Esophagus (tissue), 2 donors: ENCODE measurements around the gene ZFPL1. TPM values are rescaled to one million over a fixed set of nuclear protein-coding genes. Genes with fewer than 3 reads are reported as not detected.

Experiments
- H3K27ac ChIP-seq, 2 donors: one replicate each; pipeline ENCODE4 v1.5.1; 2013; ENCODE audit warnings: low read depth in 2 of 2, mild to moderate bottlenecking in 2 of 2, inconsistent platforms in 1 of 2, low read length in 1 of 2, moderate library complexity in 1 of 2
- H3K27me3 ChIP-seq, 2 donors: one replicate each; pipeline ENCODE4 v1.6.1; 2013; ENCODE audit warnings: low read length in 2 of 2, control low read depth in 1 of 2, mild to moderate bottlenecking in 1 of 2; ENCODE audit not compliant: insufficient read depth in 2 of 2, control insufficient read depth in 1 of 2
- H3K36me3 ChIP-seq, 2 donors: one replicate each; pipeline ENCODE4 v1.6.1; 2013; ENCODE audit warnings: low read length in 1 of 2; ENCODE audit not compliant: control insufficient read depth in 2 of 2, insufficient read depth in 2 of 2
- H3K4me1 ChIP-seq, 2 donors: one replicate each; pipeline ENCODE4 v1.6.1; 2013; ENCODE audit warnings: low read length in 1 of 2; ENCODE audit not compliant: control insufficient read depth in 2 of 2, insufficient read depth in 2 of 2
- H3K4me3 ChIP-seq, 2 donors: one replicate each; pipeline ENCODE4 v1.5.1; 2013; ENCODE audit warnings: low read length in 2 of 2, mild to moderate bottlenecking in 2 of 2, low read depth in 1 of 2, moderate library complexity in 1 of 2
- H3K9me3 ChIP-seq, 2 donors: one replicate each; pipeline ENCODE4 v1.6.1; 2013; ENCODE audit warnings: mild to moderate bottlenecking in 2 of 2, low read depth in 1 of 2, low read length in 1 of 2, moderate library complexity in 1 of 2; ENCODE audit not compliant: control insufficient read depth in 2 of 2, insufficient read depth in 1 of 2
- WGBS, 2 donors: extraction: QIAGEN DNeasy Blood & Tissue Kit; methylation state at CpG; one replicate each; pipeline ENCODE4 v1.1.7; 2013; 5-methylcytosine and 5-hydroxymethylcytosine counted together
- polyA plus RNA-seq, 2 donors: library from polyadenylated mRNA; stranded (reverse); fragments of 200-250 nt; gene quantifications; one replicate each; pipeline ENCODE4 v1.2.3, GENCODE V29; 2013
- donor health status: healthy with polysubstance abuse.
- donor health status: Bipolar disorder and iron deficiency.

ZFPL1 gene
- polyA plus RNA-seq, 2 donors: 30.6 to 30.9 TPM

- Histone ChIP-seq H3K4me1 (peaks cover 0 to 5% of the 10 kb centered on the region in 2 donors), H3K4me3 (no peak overlapping the region)
These were observed 38.3 kb upstream of the ZFPL1 start for GRCh38 chr11:65045728-65046127.

DNA sequence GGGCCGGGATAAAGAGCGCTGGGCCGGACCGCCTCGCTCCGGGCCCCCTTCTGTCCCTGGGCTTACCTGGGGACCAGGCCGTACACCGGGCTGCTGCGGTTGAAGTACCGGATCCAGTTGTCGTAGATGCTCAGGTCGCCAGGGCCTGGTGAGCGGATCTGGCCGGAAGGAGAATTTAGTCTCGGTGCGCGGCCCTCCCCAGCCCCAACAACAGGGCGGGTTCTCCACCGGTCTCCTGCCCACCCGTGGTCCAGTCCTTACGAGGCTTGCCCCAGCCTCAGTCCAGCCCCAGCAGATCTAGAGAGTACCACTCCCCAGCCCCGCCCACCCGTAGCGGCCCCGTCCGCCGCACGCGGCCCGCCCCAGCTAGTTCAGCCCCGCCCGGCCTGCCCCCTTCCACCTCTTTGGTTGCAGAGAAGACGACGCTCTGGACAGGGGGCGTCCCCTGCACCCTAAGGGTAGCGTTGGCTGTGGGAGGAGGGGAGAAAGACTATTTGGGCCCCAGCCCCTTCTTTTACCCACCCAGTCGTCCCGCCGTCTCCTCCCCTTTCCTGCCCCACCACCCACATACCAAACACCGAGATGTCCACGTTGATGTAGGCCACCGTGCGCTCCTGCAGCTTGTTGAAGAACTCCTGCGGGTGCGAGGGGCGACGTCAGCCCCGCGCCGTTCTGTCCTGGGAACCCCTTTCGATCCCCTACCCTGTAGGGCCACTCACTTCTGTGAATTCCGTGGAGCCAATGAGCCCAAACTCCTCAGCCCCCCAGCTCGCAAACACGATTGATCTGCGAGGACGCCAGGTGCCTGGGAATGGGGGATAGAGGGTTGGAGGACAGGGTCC, 36.2 kb upstream of the ZFPL1 start:
- Histone ChIP-seq H3K36me3 (peaks cover 0 to 11% of the 10 kb centered on the region in 2 donors), H3K27ac (peak overlapping the region; percentile 8 to 39), H3K9me3 (no peaks in the 10 kb centered on the region), H3K4me1 (peaks cover under 1 to 9% of the 10 kb centered on the region in 2 donors), H3K4me3 (peak overlapping the region; percentile 32 to 40), H3K27me3 (no peaks in the 10 kb centered on the region)
- 17 to 26% methylated on average over 51 to 56 of the region's 56 CpGs for WGBS, 2 donors

More at GRCh38 chr11:65045728-65046127, 38.3 kb upstream of the ZFPL1 start:
- H3K9me3 ChIP-seq: no peaks in the 10 kb centered on the region
- H3K36me3 ChIP-seq: peaks cover 0 to 11% of the 10 kb centered on the region in 2 donors
- no peak overlapping the region for H3K27ac ChIP-seq
- H3K27me3 ChIP-seq: no peaks in the 10 kb centered on the region
- WGBS, 2 donors: 85 to 87% methylated on average over 7 of the region's 7 CpGs

DNA sequence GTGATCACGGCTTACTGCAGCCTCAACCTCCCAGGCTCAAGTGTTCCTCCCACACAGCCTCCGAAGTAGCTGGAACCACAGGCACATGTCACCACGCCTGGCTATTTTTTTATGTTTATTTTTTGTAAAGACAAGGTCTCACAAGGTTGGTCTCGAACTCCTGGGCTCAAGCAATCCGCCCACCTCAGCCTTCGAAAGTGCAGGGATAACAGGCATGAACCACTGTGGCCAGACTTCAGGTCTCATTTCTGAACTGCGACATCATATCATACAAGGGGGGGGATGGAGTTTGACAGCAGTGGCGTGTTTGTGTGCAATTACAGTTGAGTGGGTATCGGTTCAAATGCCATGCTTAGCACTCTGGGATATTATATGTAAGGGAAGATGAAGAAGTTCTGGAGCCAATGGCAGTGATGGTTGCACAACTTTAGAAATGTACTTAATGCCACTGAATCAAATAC, 32.6 kb upstream of the ZFPL1 start:
- no peaks in the 10 kb centered on the region for H3K36me3 ChIP-seq
- WGBS, 2 donors: 82% methylated on average over 9 of the region's 9 CpGs
- no peak overlapping the region for H3K27ac ChIP-seq
- H3K27me3 ChIP-seq: no peaks in the 10 kb centered on the region
- H3K4me1 ChIP-seq: peaks cover 2 to 12% of the 10 kb centered on the region in 2 donors
- H3K4me3 ChIP-seq: no peak overlapping the region
- H3K9me3 ChIP-seq: no peaks in the 10 kb centered on the region

GRCh38 chr11:65053827-65054508, 30.1 kb upstream of the ZFPL1 start:
- no peak overlapping the region for H3K4me3 ChIP-seq
- 46 to 49% methylated on average over 8 of the region's 8 CpGs for WGBS, 2 donors
- peaks cover 2 to 8% of the 10 kb centered on the region in 2 donors for H3K4me1 ChIP-seq
- no peaks in the 10 kb centered on the region for H3K36me3 ChIP-seq
- H3K27me3 ChIP-seq: no peaks in the 10 kb centered on the region
- no peaks in the 10 kb centered on the region for H3K9me3 ChIP-seq
- no peak overlapping the region for H3K27ac ChIP-seq

DNA sequence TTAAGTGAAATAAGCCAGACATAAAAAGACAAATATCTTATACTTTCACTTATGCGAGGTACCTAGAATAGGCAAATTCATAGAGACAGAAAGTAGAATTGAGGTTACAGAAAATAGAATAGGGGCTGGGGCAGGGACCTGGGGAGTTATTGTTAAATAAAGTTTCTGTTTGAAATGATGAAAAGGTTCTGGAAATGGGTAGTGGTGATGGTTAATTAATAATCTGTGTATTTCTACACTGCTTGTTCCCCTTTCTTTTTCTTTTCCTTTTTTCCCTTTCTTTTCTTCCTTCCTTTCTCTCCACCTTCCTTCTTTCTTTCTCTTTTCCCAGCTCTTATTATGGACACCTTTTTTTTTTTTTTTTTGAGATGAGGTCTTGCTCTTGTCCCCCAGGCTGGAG, 28.5 kb upstream of the ZFPL1 start:
- 72 to 84% methylated on average over 1 of the region's 1 CpG for WGBS, 2 donors
- H3K27me3 ChIP-seq: no peaks in the 10 kb centered on the region
- peaks cover 2 to 10% of the 10 kb centered on the region in 2 donors for H3K4me1 ChIP-seq
- H3K9me3 ChIP-seq: no peaks in the 10 kb centered on the region
- H3K4me3 ChIP-seq: no peak overlapping the region
- no peaks in the 10 kb centered on the region for H3K36me3 ChIP-seq
- H3K27ac ChIP-seq: no peak overlapping the region

GRCh38 chr11:65056999-65057398, 27.0 kb upstream of the ZFPL1 start:
- 91 to 93% methylated on average over 6 of the region's 6 CpGs for WGBS, 2 donors

DNA sequence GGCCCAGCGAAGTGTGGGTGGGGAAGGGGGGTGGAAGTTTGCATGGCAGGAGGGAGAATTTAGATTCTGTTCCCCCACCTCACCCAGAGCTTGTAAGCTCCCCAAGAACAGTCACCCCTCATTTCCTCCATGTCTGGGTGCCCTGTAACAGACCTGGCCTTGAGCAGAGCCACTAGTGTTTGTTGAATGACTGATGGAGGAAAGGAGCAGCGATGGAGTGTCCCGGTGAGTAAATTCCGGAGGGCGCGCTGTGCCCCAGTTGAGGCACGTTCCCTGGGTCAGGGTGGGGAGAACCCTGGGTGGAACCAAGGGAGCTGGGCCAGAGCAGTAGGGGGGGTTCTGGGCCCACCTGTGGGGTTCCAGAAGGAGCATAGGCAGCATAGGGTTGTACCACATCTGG, 26.5 kb upstream of the ZFPL1 start:
- no peak overlapping the region for H3K4me3 ChIP-seq

More at GRCh38 chr11:65056999-65057398, 27.0 kb upstream of the ZFPL1 start:
- Histone ChIP-seq H3K4me3 (no peak overlapping the region), H3K27me3 (no peaks in the 10 kb centered on the region), H3K4me1 (peaks cover 2 to 10% of the 10 kb centered on the region in 2 donors), H3K9me3 (no peaks in the 10 kb centered on the region), H3K27ac (no peak overlapping the region), H3K36me3 (no peaks in the 10 kb centered on the region)

GRCh38 chr11:65058012-65058411, 26.0 kb upstream of the ZFPL1 start:
- Histone ChIP-seq H3K27ac (no peak overlapping the region), H3K9me3 (no peaks in the 10 kb centered on the region), H3K27me3 (no peaks in the 10 kb centered on the region), H3K4me3 (no peak overlapping the region), H3K4me1 (peaks cover 0 to 6% of the 10 kb centered on the region in 2 donors), H3K36me3 (no peaks in the 10 kb centered on the region)
- 65 to 74% methylated on average over 13 of the region's 13 CpGs for WGBS, 2 donors

More for the DNA sequence above, 26.5 kb upstream of the ZFPL1 start:
- Histone ChIP-seq H3K9me3 (no peaks in the 10 kb centered on the region), H3K36me3 (no peaks in the 10 kb centered on the region), H3K4me1 (peaks cover 2 to 9% of the 10 kb centered on the region in 2 donors), H3K27ac (no peak overlapping the region), H3K27me3 (no peaks in the 10 kb centered on the region)
- WGBS, 2 donors: 85 to 86% methylated on average over 7 of the region's 7 CpGs

GRCh38 chr11:65058419-65059054, 25.5 kb upstream of the ZFPL1 start, which contains the start of gene NAALADL1:
TSS of gene NAALADL1 (minus strand) at chr11:65058553. CDS start at chr11:65058521, 32 bp downstream.
- Histone ChIP-seq H3K4me3 (no peak within 1 kb of the TSS), H3K27me3 (no peaks in the 10 kb centered on the region), H3K36me3 (no peaks in the 10 kb centered on the region), H3K9me3 (no peaks in the 10 kb centered on the region), H3K27ac (no peak within 1 kb of the TSS), H3K4me1 (peaks cover 0 to 6% of the 10 kb centered on the region in 2 donors)
- WGBS, 2 donors: 81 to 84% methylated on average over 8 of the region's 8 CpGs
